Measurements from ENCODE around the gene C12orf43. TPM values are rescaled to one million over a fixed set of nuclear protein-coding genes. Genes with fewer than 3 reads are reported as not detected.

The C12orf43 gene
- total RNA-seq, 4 donors from 2014 or later: 7.3 to 16.0 (median 14.1) TPM

GRCh38 chr12:120997448-120997847 lies 18.8 kb downstream of the C12orf43 start:
- no peak for TF ChIP-seq CTCF (IDR thresholded peaks at IDR 0.05)
- no peak for ATAC-seq (ENCODE audit: low FRiP score)
- DNase-seq (ENCODE audit: low spot score): no peak

GRCh38 chr12:120996133-120996746 lies 20.0 kb downstream of the C12orf43 start:
- no peak for TF ChIP-seq CTCF (IDR thresholded peaks at IDR 0.05)
- DNase-seq (ENCODE audit: low spot score) (no peak), ATAC-seq (ENCODE audit: low FRiP score) (no peak)

- no peak for DNase-seq (ENCODE audit: low spot score)
- TF ChIP-seq CTCF (IDR thresholded peaks at IDR 0.05): no peak
- no peak for ATAC-seq (ENCODE audit: low FRiP score)
These were observed 21.5 kb downstream of the C12orf43 start for GRCh38 chr12:120994589-120995337.

GRCh38 chr12:120994059-120994458 lies 22.2 kb downstream of the C12orf43 start:
- DNase-seq (ENCODE audit: low spot score) (no peak), ATAC-seq (ENCODE audit: low FRiP score) (no peak)
- no peak for TF ChIP-seq CTCF (IDR thresholded peaks at IDR 0.05)

- DNase-seq (ENCODE audit: low spot score) (no peak), ATAC-seq (ENCODE audit: low FRiP score) (no peak)
- no peak for TF ChIP-seq CTCF (IDR thresholded peaks at IDR 0.05)
These were observed 22.8 kb downstream of the C12orf43 start for GRCh38 chr12:120993496-120993895.

GRCh38 chr12:120992989-120993388 lies 23.3 kb downstream of the C12orf43 start:
- no peak for TF ChIP-seq CTCF (IDR thresholded peaks at IDR 0.05)
- ATAC-seq (ENCODE audit: low FRiP score) (no peak), DNase-seq (ENCODE audit: low spot score) (no peak)

- TF ChIP-seq CTCF (IDR thresholded peaks at IDR 0.05): no peak
- ATAC-seq (ENCODE audit: low FRiP score) (no peak), DNase-seq (ENCODE audit: low spot score) (no peak)
These were observed 24.3 kb downstream of the C12orf43 start for GRCh38 chr12:120991965-120992364.
